IMR-90 (cell line): ENCODE data around the gene METTL15.

Source experiments
- CEBPB ChIP-seq: IDR thresholded peaks from 2 replicates; pipeline ENCODE4 v1.6.1; 2012; ENCODE audit warnings: low read depth, low read length, improper control_type of control experiment
- CTCF ChIP-seq: conservative IDR thresholded peaks from 2 replicates; pipeline ENCODE4 v1.5.1; 2012; ENCODE audit warnings: mild to moderate bottlenecking, low read depth, low read length, improper control_type of control experiment
- FOS ChIP-seq: fragments of 150-350 bp; IDR thresholded peaks from 2 replicates; pipeline ENCODE4 v1.6.1; 2016; ENCODE audit warnings: low read depth, low read length
- MXI1 ChIP-seq: IDR thresholded peaks from 2 replicates; pipeline ENCODE4 v1.6.1; 2012; ENCODE audit warnings: low read depth, mild to moderate bottlenecking, low read length, moderate library complexity, borderline replicate concordance
- NFE2L2 ChIP-seq: fragments of 150-350 bp; IDR thresholded peaks from 2 replicates; pipeline ENCODE4 v1.6.1; 2016; ENCODE audit warnings: low read depth, mild to moderate bottlenecking, low read length
- POLR2A ChIP-seq: IDR thresholded peaks from 2 replicates; pipeline ENCODE4 v1.6.1; 2012; ENCODE audit warnings: mild to moderate bottlenecking, low read depth, low read length
- RAD21 ChIP-seq: IDR thresholded peaks from 2 replicates; pipeline ENCODE4 v1.6.1; 2012; ENCODE audit warnings: low read length, improper control_type of control experiment
- RCOR1 ChIP-seq: IDR thresholded peaks from 2 replicates; pipeline ENCODE4 v1.6.1; 2012; ENCODE audit warnings: mild to moderate bottlenecking, low read length, improper control_type of control experiment; ENCODE audit not compliant: insufficient replicate concordance
- RFX5 ChIP-seq: IDR thresholded peaks from 2 replicates; pipeline ENCODE4 v1.8.0; 2012; ENCODE audit warnings: low read depth, mild to moderate bottlenecking, low read length, moderate library complexity
- SMC3 ChIP-seq: fragments of 150-350 bp; IDR thresholded peaks from 2 replicates; pipeline ENCODE4 v1.6.1; 2016; ENCODE audit warnings: low read depth, mild to moderate bottlenecking, antibody characterized with exemption, low read length, moderate library complexity
- USF2 ChIP-seq: fragments of 150-350 bp; IDR thresholded peaks from 2 replicates; pipeline ENCODE4 v1.6.1; 2017; ENCODE audit warnings: mild to moderate bottlenecking, antibody characterized with exemption, low read length, low read depth

GRCh38 chr11:28106353-28107043 lies 1.7 kb upstream of the METTL15 start:
- TF ChIP-seq POLR2A (peak; percentile 56), CTCF (no peak), MXI1 (no peak), USF2 (no peak), RFX5 (no peak), CEBPB (no peak), RCOR1 (no peak), SMC3 (no peak), NFE2L2 (no peak), RAD21 (no peak), FOS (no peak)
